Thoracic aorta (tissue), 2 donors: ENCODE data around the gene NFKB2. TPM values are rescaled to one million over a fixed set of nuclear protein-coding genes. Genes with fewer than 3 reads are reported as not detected.

Source experiments
- ATAC-seq: fragments of 150-250 bp; one replicate; pipeline ENCODE4 v1.8.0; 2017; ENCODE audit warnings: low read depth; ENCODE audit not compliant: insufficient number of reproducible peaks, low FRiP score
- DNase-seq: peaks from one replicate; pipeline ENCODE4 v3.0.0-alpha.2; 2020; ENCODE audit warnings: low spot score
- H3K27ac ChIP-seq, 2 donors: fragments of 200-600 bp; sonication (generic); 1 replicate in 1 of 2; 2 replicates in 1 of 2; pipeline ENCODE4 v1.5.1; 2016; ENCODE audit warnings: mild to moderate bottlenecking in 2 of 2, moderate library complexity in 2 of 2
- H3K27me3 ChIP-seq: fragments of 200-600 bp; sonication (generic); replicated peaks from 2 replicates; pipeline ENCODE4 v1.6.0; 2016; ENCODE audit warnings: mild to moderate bottlenecking; ENCODE audit not compliant: insufficient read depth
- H3K36me3 ChIP-seq: fragments of 200-600 bp; sonication (generic); one replicate; pipeline ENCODE4 v1.5.1; 2016
- H3K4me1 ChIP-seq, 2 donors: fragments of 200-600 bp; sonication (generic); 1 replicate in 1 of 2; 2 replicates in 1 of 2; pipeline versions ENCODE4 v1.5.1 to v1.6.0; 2016; ENCODE audit warnings: low read depth in 2 of 2, mild to moderate bottlenecking in 1 of 2; ENCODE audit not compliant: control insufficient read depth in 1 of 2
- H3K4me3 ChIP-seq: fragments of 200-600 bp; sonication (generic); 2 replicates; pipeline ENCODE4 v1.5.1; 2016; ENCODE audit warnings: mild to moderate bottlenecking
- H3K9me3 ChIP-seq: fragments of 200-600 bp; sonication (generic); 2 replicates; pipeline ENCODE4 v1.5.1; 2016
- total RNA-seq, 2 donors: library from RNA; depleted of rRNA; stranded (reverse); fragments of >200 nt; gene quantifications; one replicate each; pipeline versions ENCODE4 v1.1.0 to v1.2.3, GENCODE V29; 2016
- TF ChIP-seq, protein P1 (sequence below): fragments of 200-600 bp; sonication (generic); IDR thresholded peaks from one replicate; pipeline ENCODE4 v1.5.1; 2019; ENCODE audit warnings: antibody characterized with exemption

The NFKB2 gene
- total RNA-seq, 2 donors from 2014 or later, result 26.8 to 40.9 TPM

DNA sequence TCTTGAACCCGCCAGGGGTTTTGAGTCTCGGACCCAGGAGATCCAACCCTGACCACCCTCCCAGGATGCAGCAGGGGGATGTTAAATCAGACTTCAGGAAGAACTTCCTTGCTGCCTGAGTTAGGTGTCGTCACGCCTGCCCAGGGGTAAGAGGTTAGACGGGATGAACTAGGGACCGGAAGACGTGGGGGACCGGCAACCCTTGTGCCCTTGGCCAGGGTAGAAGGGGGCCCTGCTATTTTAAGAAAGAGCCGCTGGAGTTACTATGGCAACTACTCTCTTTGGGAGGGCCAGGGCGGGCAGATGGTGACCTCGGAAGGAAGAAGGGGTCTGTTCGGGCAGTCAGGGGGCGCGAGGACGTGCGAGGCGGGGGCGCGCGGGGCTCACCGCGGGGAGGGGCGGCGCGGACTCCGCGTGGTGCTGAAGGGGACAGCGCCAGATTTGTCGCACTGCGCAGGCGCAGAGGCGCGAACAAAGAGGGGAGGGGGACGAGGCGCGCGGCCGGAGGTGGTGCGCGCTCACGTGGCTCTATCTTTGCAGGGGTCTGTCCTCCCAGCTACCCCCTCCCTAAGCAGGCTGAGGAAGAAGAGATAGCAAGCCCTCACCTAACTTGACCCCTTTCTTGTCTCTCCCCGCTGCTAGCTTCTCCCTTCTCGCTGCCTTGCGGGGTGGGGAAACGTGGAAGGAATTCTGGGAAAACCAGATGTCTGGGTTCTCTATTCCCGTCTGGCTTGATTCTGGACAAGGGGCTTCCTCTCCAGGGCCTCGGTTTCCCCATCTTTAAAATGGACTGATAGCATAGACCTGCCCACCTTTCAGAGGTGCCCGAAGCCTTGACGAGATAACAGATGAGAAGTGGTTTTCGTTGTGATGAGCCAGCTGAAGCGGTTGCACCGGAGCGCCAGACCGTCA lies 24.0 kb downstream of the NFKB2 start:
- H3K27ac ChIP-seq, result peak overlapping the region in 1 of 2 donors; percentile 72
- no peak for ATAC-seq
- no peak for DNase-seq
- H3K4me3 ChIP-seq, result peak overlapping the region; percentile 99
- H3K9me3 ChIP-seq, result no peaks in the 10 kb centered on the region
- peaks cover 21 to 33% of the 10 kb centered on the region in 2 donors for H3K4me1 ChIP-seq
- peaks cover 12% of the 10 kb centered on the region for H3K36me3 ChIP-seq
- H3K27me3 ChIP-seq, result no peaks in the 10 kb centered on the region
- TF ChIP-seq, protein P1, sequence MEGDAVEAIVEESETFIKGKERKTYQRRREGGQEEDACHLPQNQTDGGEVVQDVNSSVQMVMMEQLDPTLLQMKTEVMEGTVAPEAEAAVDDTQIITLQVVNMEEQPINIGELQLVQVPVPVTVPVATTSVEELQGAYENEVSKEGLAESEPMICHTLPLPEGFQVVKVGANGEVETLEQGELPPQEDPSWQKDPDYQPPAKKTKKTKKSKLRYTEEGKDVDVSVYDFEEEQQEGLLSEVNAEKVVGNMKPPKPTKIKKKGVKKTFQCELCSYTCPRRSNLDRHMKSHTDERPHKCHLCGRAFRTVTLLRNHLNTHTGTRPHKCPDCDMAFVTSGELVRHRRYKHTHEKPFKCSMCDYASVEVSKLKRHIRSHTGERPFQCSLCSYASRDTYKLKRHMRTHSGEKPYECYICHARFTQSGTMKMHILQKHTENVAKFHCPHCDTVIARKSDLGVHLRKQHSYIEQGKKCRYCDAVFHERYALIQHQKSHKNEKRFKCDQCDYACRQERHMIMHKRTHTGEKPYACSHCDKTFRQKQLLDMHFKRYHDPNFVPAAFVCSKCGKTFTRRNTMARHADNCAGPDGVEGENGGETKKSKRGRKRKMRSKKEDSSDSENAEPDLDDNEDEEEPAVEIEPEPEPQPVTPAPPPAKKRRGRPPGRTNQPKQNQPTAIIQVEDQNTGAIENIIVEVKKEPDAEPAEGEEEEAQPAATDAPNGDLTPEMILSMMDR, result no peak

GRCh38 chr10:102420181-102420713 lies 24.7 kb downstream of the NFKB2 start:
- TF ChIP-seq, protein P1, result no peak
- H3K9me3 ChIP-seq, result no peaks in the 10 kb centered on the region
- DNase-seq (no peak), ATAC-seq (no peak)
- H3K36me3 ChIP-seq, result peaks cover 16% of the 10 kb centered on the region
- peaks cover 21 to 33% of the 10 kb centered on the region in 2 donors for H3K4me1 ChIP-seq
- peak overlapping the region; percentile 72 to 80 for H3K27ac ChIP-seq
- H3K4me3 ChIP-seq, result peak overlapping the region; percentile 99
- no peaks in the 10 kb centered on the region for H3K27me3 ChIP-seq

DNA sequence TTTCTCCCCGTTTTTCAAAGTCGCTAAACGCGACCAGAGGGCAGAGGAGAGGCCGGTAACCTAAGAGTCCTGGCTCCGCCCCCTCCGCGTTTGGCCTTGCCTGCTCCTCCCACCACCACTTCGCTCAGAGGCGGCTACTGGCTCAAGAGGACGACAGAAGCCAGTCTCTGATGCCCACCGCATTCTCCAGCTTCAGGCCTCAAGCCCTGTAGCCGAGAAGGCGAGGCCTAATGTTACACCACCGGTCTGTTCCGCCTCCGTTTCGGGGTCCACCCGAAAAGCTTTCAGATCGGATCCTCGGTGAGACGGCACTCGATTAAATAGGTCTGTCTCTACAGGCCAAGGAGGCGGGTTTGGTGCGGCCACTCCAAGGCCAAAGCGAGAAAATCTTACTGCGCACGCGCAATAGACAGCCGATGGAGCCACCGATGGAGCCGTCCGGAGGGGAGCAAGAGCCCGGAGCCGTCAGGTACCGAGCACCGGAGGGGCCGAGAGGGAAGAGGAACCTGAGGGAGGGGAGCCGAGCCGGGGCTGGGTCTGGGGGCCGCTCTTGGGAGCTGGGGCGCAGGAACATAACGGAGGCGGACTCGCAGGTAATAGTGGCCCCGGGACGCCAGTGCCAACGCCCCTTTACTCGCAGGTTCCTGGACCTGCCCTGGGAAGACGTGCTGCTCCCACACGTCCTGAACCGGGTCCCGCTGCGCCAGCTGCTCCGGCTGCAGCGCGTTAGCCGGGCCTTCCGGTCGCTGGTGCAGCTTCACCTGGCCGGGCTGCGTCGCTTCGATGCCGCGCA lies 25.4 kb downstream of the NFKB2 start, which contains the start of gene FBXL15:
Gene FBXL15 (plus strand): TSS at position 123 of the 793 bp plus-strand sequence. CDS start 294 bp downstream, at position 417.
- Histone ChIP-seq H3K9me3 (no peaks in the 10 kb centered on the region), H3K27me3 (no peaks in the 10 kb centered on the region), H3K36me3 (peaks cover 16% of the 10 kb centered on the region), H3K4me3 (peak within 1 kb of the TSS; percentile 99), H3K4me1 (peaks cover 21 to 33% of the 10 kb centered on the region in 2 donors), H3K27ac (peak within 1 kb of the TSS; percentile 72 to 80)
- TF ChIP-seq, protein P1, result no peak
- peak; percentile 95 for ATAC-seq
- peak; percentile 96 for DNase-seq

DNA sequence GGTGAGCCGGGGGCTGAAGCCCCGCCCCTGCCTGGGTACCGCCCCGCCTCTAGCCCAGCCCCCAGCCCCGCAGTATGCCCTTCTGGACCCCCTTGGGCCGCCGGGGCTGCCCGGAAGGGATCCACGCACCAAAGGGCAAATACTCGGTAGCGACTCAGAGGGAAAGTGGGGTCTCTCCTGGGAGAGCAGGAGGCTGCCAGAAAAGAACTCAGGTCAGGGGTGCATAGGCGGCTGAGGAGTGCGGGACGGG lies 25.9 kb downstream of the NFKB2 start:
- Histone ChIP-seq H3K4me3 (peak overlapping the region; percentile 99), H3K9me3 (no peaks in the 10 kb centered on the region), H3K4me1 (peaks cover 21 to 33% of the 10 kb centered on the region in 2 donors), H3K27me3 (no peaks in the 10 kb centered on the region), H3K27ac (peak overlapping the region; percentile 72 to 80), H3K36me3 (peaks cover 16% of the 10 kb centered on the region)
- TF ChIP-seq, protein P1, result no peak
- DNase-seq (no peak), ATAC-seq (no peak)
